Measurements from ENCODE around the gene ZNF578. TPM values are rescaled to one million over a fixed set of nuclear protein-coding genes. Genes with fewer than 3 reads are reported as not detected.

ZNF578 gene
- total and polyA plus RNA-seq, 9 of the 15 experiments (the other 6 are each of a cell fraction or from before 2014, with no cell fraction given): 0.05 to 0.29 (median 0.15) TPM

DNA sequence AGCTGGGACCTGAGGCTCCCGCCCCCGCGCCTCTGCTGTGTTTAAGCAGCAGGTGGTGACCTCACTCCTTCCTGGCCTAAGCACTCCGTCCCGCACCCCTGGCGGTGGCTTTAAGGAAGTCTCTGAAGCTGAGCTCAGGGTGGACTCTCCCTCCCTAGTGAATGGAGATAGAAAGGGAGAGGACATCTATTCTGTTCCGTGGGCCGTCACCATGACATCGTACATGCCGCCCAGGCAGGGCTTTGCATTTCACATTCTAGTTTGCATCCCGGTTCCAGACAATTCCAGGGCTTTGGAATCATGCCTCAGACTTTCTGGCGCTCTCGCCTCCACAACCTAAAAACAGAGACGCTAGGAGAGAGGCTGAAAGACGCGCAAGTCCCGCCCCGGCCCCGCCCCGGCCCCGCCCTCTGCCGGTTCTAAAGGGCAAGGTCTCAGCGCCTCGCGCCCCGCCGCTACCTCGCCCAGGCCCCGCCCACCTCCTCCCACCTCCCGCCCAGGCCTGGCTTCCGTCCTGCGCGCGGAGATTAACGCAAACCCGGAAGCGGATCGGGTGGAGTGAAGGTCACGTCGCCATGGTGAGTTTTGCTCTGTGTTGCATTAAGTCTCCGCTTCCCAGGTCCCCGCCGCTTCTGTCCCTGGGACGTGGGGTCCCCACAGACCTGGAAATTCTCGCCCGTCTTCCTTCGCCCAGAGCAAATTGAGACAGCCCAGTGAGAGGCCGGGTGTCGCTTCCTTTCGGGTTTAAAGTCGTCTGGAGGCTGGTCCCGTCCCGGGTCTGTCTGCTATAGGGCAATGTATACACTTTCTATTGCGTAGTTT is 74.0 kb downstream of the ZNF578 start, which contains the start of gene ZNF808 (continued):
- TF ChIP-seq SMAD4 (CRISPR knock-in tag; conservative IDR thresholded peaks at IDR 0.05): peak; percentile 48
- TF ChIP-seq, protein P1, sequence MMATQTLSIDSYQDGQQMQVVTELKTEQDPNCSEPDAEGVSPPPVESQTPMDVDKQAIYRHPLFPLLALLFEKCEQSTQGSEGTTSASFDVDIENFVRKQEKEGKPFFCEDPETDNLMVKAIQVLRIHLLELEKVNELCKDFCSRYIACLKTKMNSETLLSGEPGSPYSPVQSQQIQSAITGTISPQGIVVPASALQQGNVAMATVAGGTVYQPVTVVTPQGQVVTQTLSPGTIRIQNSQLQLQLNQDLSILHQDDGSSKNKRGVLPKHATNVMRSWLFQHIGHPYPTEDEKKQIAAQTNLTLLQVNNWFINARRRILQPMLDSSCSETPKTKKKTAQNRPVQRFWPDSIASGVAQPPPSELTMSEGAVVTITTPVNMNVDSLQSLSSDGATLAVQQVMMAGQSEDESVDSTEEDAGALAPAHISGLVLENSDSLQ (IDR thresholded peaks at IDR 0.05): no peak
- no peak for TF ChIP-seq RFX5 (IDR thresholded peaks at IDR 0.05; ENCODE audit: low read depth, low read length)
- no peak for TF ChIP-seq NR4A1 (CRISPR knock-in tag; IDR thresholded peaks at IDR 0.05)
- no peak for TF ChIP-seq NR4A1 (tag; IDR thresholded peaks at IDR 0.05)
- 0 out of 2 replicates have a peak, but pooled peaks have one; percentile 38 for TF ChIP-seq SIN3B (IDR thresholded peaks at IDR 0.05; ENCODE audit: low read depth)
- TF ChIP-seq SP1 (CRISPR knock-in tag; IDR thresholded peaks at IDR 0.05): peak; percentile 81
- TF ChIP-seq, protein P2, sequence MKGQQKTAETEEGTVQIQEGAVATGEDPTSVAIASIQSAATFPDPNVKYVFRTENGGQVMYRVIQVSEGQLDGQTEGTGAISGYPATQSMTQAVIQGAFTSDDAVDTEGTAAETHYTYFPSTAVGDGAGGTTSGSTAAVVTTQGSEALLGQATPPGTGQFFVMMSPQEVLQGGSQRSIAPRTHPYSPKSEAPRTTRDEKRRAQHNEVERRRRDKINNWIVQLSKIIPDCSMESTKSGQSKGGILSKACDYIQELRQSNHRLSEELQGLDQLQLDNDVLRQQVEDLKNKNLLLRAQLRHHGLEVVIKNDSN (CRISPR knock-in tag; IDR thresholded peaks at IDR 0.05): no peak
- TF ChIP-seq ZBED1 (IDR thresholded peaks at IDR 0.05): no peak
- no peak for TF ChIP-seq HDGF (IDR thresholded peaks at IDR 0.05)
- TF ChIP-seq PML (IDR thresholded peaks at IDR 0.05; ENCODE audit: low read length): peak; percentile 18; the same call in 1 of the 2 replicates
- TF ChIP-seq, protein P3, sequence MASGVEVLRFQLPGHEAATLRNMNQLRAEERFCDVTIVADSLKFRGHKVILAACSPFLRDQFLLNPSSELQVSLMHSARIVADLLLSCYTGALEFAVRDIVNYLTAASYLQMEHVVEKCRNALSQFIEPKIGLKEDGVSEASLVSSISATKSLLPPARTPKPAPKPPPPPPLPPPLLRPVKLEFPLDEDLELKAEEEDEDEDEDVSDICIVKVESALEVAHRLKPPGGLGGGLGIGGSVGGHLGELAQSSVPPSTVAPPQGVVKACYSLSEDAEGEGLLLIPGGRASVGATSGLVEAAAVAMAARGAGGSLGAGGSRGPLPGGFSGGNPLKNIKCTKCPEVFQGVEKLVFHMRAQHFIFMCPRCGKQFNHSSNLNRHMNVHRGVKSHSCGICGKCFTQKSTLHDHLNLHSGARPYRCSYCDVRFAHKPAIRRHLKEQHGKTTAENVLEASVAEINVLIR (CRISPR knock-in tag; IDR thresholded peaks at IDR 0.05): no peak
- no peak for TF ChIP-seq ATF1 (CRISPR knock-in tag; IDR thresholded peaks at IDR 0.05)
- TF ChIP-seq ATF1 (tag; IDR thresholded peaks at IDR 0.05): peak; percentile 40; the same call in 1 of the 2 replicates
- TF ChIP-seq POU5F1 (IDR thresholded peaks at IDR 0.05; ENCODE audit: borderline replicate concordance, low read depth, low read length, partially characterized antibody): no peak
- no peak for TF ChIP-seq NR3C1 (CRISPR knock-in tag; IDR thresholded peaks at IDR 0.05)
- no peak for TF ChIP-seq NONO (IDR thresholded peaks at IDR 0.05; ENCODE audit: low read depth in 2 of 2, low read length in 1 of 2)
- TF ChIP-seq ZSCAN29 (IDR thresholded peaks at IDR 0.05): no peak
- TF ChIP-seq ZNF589 (CRISPR knock-in tag; IDR thresholded peaks at IDR 0.05; ENCODE audit: low read depth): no peak
- TF ChIP-seq KAT7 (CRISPR knock-in tag; IDR thresholded peaks at IDR 0.05; ENCODE audit: borderline replicate concordance): no peak
- TF ChIP-seq, protein P4, sequence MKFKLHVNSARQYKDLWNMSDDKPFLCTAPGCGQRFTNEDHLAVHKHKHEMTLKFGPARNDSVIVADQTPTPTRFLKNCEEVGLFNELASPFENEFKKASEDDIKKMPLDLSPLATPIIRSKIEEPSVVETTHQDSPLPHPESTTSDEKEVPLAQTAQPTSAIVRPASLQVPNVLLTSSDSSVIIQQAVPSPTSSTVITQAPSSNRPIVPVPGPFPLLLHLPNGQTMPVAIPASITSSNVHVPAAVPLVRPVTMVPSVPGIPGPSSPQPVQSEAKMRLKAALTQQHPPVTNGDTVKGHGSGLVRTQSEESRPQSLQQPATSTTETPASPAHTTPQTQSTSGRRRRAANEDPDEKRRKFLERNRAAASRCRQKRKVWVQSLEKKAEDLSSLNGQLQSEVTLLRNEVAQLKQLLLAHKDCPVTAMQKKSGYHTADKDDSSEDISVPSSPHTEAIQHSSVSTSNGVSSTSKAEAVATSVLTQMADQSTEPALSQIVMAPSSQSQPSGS (CRISPR knock-in tag; IDR thresholded peaks at IDR 0.05): no peak
- no peak for TF ChIP-seq HNRNPL (IDR thresholded peaks at IDR 0.05; ENCODE audit: low read depth, low read length)
- TF ChIP-seq FOXJ2 (tag; IDR thresholded peaks at IDR 0.05): no peak
- TF ChIP-seq ETV5 (CRISPR knock-in tag; IDR thresholded peaks at IDR 0.05; ENCODE audit: low read depth): peak; percentile 55; the same call in 1 of the 2 replicates
- TF ChIP-seq ZNF699 (CRISPR knock-in tag; IDR thresholded peaks at IDR 0.05; ENCODE audit: insufficient replicate concordance): no peak
- no peak for TF ChIP-seq ZNF77 (CRISPR knock-in tag; IDR thresholded peaks at IDR 0.05)
- no peak for TF ChIP-seq SIRT6 (IDR thresholded peaks at IDR 0.05; ENCODE audit: low read depth, low read length)
- TF ChIP-seq ZNF23 (CRISPR knock-in tag; IDR thresholded peaks at IDR 0.05): no peak
